ENCODE measurements around the gene DENND1C.

- no peak for TF ChIP-seq CTCF (IDR thresholded peaks at IDR 0.05 in 4 of 5, conservative IDR thresholded peaks at IDR 0.05 in 1 of 5)
- TF ChIP-seq POLR2A (IDR thresholded peaks at IDR 0.05) = no peak
Observed at GRCh38 chr19:6518145-6518911, 36.7 kb upstream of the DENND1C start.

Measured in gastrocnemius medialis (tissue), 4 donors.